NB4 (cell line): ENCODE measurements around the gene BRICD5.

ENCODE experiments used
- DNase-seq: peaks from one replicate; pipeline ENCODE4 v3.0.0; 2010; ENCODE audit warnings: low read depth
- H3K4me3 ChIP-seq: one replicate; pipeline ENCODE4 v1.5.1; 2011; ENCODE audit warnings: mild to moderate bottlenecking, low read depth, low read length, moderate library complexity
- CTCF ChIP-seq: IDR thresholded peaks from one replicate; pipeline ENCODE4 v1.5.1; 2012; ENCODE audit warnings: low read depth, low read length
- MAX ChIP-seq: IDR thresholded peaks from 2 replicates; pipeline ENCODE4 v1.6.1; 2011; ENCODE audit warnings: low read depth, low read length
- MYC ChIP-seq: IDR thresholded peaks from 2 replicates; pipeline ENCODE4 v1.6.1; 2011; ENCODE audit warnings: low read depth, low read length
- POLR2A ChIP-seq: IDR thresholded peaks from 2 replicates; pipeline ENCODE4 v1.6.1; 2011; ENCODE audit warnings: mild to moderate bottlenecking; ENCODE audit not compliant: insufficient read length; ENCODE audit errors: extremely low read depth

Gene BRICD5

GRCh38 chr16:2231016-2231931 is 20.6 kb upstream of the BRICD5 start:
- no peak for DNase-seq
- no peak overlapping the region for H3K4me3 ChIP-seq
- TF ChIP-seq MAX (no peak), POLR2A (no peak), CTCF (no peak), MYC (no peak)

- no peak for TF ChIP-seq CTCF
- no peak for TF ChIP-seq MYC
- H3K4me3 ChIP-seq, result no peak overlapping the region
- DNase-seq, result no peak
Measured at GRCh38 chr16:2230376-2230775, 19.7 kb upstream of the BRICD5 start.

- H3K4me3 ChIP-seq, result no peak overlapping the region
- DNase-seq, result no peak
- TF ChIP-seq MAX, result no peak
- TF ChIP-seq MYC, result no peak
- TF ChIP-seq POLR2A, result no peak
- TF ChIP-seq CTCF, result no peak
Measured at GRCh38 chr16:2229632-2230250, 19.1 kb upstream of the BRICD5 start.

- no peak for DNase-seq
- no peak for TF ChIP-seq POLR2A
- TF ChIP-seq CTCF, result no peak
- TF ChIP-seq MAX, result no peak
- no peak for TF ChIP-seq MYC
Measured at GRCh38 chr16:2229091-2229490, 18.4 kb upstream of the BRICD5 start.

GRCh38 chr16:2228161-2228824 is 17.6 kb upstream of the BRICD5 start:
- TF ChIP-seq MAX, result no peak
- TF ChIP-seq POLR2A, result no peak
- no peak for TF ChIP-seq CTCF
- TF ChIP-seq MYC, result no peak
- no peak for DNase-seq
- no peak overlapping the region for H3K4me3 ChIP-seq

More at GRCh38 chr16:2229091-2229490, 18.4 kb upstream of the BRICD5 start:
- H3K4me3 ChIP-seq, result no peak overlapping the region
